ENCODE data around the gene KCNH2. TPM values are rescaled to one million over a fixed set of nuclear protein-coding genes. Genes with fewer than 3 reads are reported as not detected.

KCNH2 gene
- total and polyA plus RNA-seq, 2 donors (not counting 1 experiment from before 2014, with no cell fraction given), result 0.86 to 2.7 TPM

DNA sequence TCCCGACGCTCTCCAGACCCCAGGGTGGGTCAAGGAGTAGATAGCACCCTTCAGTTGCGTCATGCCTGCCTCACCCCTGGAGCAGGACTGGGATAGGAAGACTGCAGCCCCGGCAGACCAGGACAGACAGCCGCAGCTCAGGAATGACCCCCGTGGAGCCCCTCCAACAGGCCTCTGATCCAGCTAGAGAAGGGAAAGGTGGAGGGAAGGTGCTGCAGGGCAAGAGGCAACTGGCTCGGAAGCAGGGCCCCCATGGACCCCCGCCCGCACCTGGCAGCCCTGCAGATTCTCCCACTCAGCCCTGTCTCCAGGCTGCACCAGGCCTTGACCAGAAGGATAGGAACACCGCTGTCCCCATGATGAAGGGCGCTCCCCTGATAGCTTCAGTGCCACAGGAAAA lies 7.7 kb downstream of the KCNH2 start:
- intact Hi-C loops (cut with micrococcal nuclease), result no loop called here
- ChIA-PET CTCF (interaction anchor here (1.4 to 3.1 kb wide), 2 partner anchors 15 to 49 kb away, joined by 3 to 8 read pairs; no protein-coding TSS in a partner anchor), POLR2A (no interaction called here)
- TF ChIP-seq, protein P1, sequence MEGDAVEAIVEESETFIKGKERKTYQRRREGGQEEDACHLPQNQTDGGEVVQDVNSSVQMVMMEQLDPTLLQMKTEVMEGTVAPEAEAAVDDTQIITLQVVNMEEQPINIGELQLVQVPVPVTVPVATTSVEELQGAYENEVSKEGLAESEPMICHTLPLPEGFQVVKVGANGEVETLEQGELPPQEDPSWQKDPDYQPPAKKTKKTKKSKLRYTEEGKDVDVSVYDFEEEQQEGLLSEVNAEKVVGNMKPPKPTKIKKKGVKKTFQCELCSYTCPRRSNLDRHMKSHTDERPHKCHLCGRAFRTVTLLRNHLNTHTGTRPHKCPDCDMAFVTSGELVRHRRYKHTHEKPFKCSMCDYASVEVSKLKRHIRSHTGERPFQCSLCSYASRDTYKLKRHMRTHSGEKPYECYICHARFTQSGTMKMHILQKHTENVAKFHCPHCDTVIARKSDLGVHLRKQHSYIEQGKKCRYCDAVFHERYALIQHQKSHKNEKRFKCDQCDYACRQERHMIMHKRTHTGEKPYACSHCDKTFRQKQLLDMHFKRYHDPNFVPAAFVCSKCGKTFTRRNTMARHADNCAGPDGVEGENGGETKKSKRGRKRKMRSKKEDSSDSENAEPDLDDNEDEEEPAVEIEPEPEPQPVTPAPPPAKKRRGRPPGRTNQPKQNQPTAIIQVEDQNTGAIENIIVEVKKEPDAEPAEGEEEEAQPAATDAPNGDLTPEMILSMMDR (IDR thresholded peaks at IDR 0.05), result no peak
- no peak for TF ChIP-seq EZH2 (IDR thresholded peaks at IDR 0.05; ENCODE audit: borderline replicate concordance, insufficient read depth, low read depth, low read length, poor library complexity, severe bottlenecking)
- DNase-seq (no peak), ATAC-seq (ENCODE audit: low read depth) (no peak)
- Mint-ChIP-seq H3K4me3 (no peak overlapping the region), H3K27me3 (peaks cover 18% of the 10 kb centered on the region), H3K9me3 (ENCODE audit: insufficient read depth) (no peaks in the 10 kb centered on the region), H3K4me1 (peaks cover 22% of the 10 kb centered on the region), H3K27ac (no peak overlapping the region)
- no peaks in the 10 kb centered on the region for H3K79me2 ChIP-seq (ENCODE audit: control insufficient read depth, insufficient read depth, low read length)
- peaks cover 0 to 6% (median 2%) of the 10 kb centered on the region in 4 experiments for H3K27me3 ChIP-seq (replicated peaks in 1 of 4; ENCODE audit: control extremely low read depth in 1 of 4, control insufficient read depth in 3 of 4, insufficient read depth in 4 of 4, low read length in 3 of 4)
- no peak overlapping the region for H3K9ac ChIP-seq (ENCODE audit: low read length)
- H3K36me3 ChIP-seq (replicated peaks in 1 of 2; ENCODE audit: control extremely low read depth in 1 of 2, control insufficient read depth in 1 of 2, extremely low read depth in 1 of 2, insufficient read depth in 2 of 2, low read length in 1 of 2), result no peaks in the 10 kb centered on the region
- no peak overlapping the region for H3K4me3 ChIP-seq (ENCODE audit: control extremely low read depth in 1 of 5, extremely low read depth in 1 of 5, insufficient read depth in 1 of 5, low read depth in 2 of 5, low read length in 4 of 5)
- 85% methylated on average over 8 of the region's 11 CpGs for WGBS (ENCODE audit: insufficient coverage)
- no peak overlapping the region for H2AFZ ChIP-seq (ENCODE audit: insufficient read depth, low read depth, low read length, poor library complexity, severe bottlenecking)
- peaks cover 12 to 16% of the 10 kb centered on the region in 2 donors for H3K4me1 ChIP-seq (ENCODE audit: control insufficient read depth in 2 of 2, insufficient read depth in 2 of 2, low read length in 2 of 2)
- H3K27ac ChIP-seq (ENCODE audit: low read length in 2 of 2), result no peak overlapping the region
- H4K20me1 ChIP-seq (ENCODE audit: control insufficient read depth, insufficient read depth, low read length, poor library complexity, severe bottlenecking), result no peaks in the 10 kb centered on the region
- H3K9me3 ChIP-seq (ENCODE audit: control extremely low read depth in 1 of 3, control insufficient read depth in 2 of 3, insufficient read depth in 1 of 3, low read length in 2 of 3), result peaks cover 0 to 8% (median 0%) of the 10 kb centered on the region in 3 donors
- H3K4me2 ChIP-seq (replicated peaks; ENCODE audit: low read depth, low read length, poor library complexity, severe bottlenecking), result no peak overlapping the region

DNA sequence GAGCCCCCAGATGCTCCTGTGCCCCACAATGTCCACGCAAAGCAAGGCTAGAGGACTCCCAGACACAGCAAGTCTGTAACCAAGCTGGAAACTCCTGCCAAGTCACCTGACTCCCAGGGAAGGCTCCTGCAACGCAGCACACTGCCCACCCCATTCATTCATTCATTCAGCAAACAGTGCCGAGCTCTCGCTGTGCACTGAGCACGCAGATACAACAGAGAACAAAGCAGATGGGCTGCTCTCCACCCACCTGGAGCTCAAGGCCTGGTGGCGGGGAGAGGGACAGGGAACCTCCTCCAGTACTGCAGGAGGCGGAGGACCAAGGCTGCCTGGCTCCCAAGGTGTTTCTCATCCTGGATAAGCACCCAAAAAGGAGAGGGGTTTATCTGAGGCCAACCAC lies 8.6 kb downstream of the KCNH2 start:
- 85% methylated on average over 6 of the region's 7 CpGs for WGBS (ENCODE audit: insufficient coverage)
- H3K4me2 ChIP-seq (replicated peaks; ENCODE audit: low read depth, low read length, poor library complexity, severe bottlenecking), result no peak overlapping the region
- TF ChIP-seq, protein P1 (IDR thresholded peaks at IDR 0.05), result no peak
- no peak overlapping the region for H3K27ac ChIP-seq (ENCODE audit: low read length in 2 of 2)
- intact Hi-C loops (cut with micrococcal nuclease), result no loop called here
- no peak overlapping the region for H3K4me3 ChIP-seq (ENCODE audit: control extremely low read depth in 1 of 5, extremely low read depth in 1 of 5, insufficient read depth in 1 of 5, low read depth in 2 of 5, low read length in 4 of 5)
- no peak for DNase-seq
- peaks cover 0 to 12% (median 0%) of the 10 kb centered on the region in 4 experiments for H3K27me3 ChIP-seq (replicated peaks in 1 of 4; ENCODE audit: control extremely low read depth in 1 of 4, control insufficient read depth in 3 of 4, insufficient read depth in 4 of 4, low read length in 3 of 4)
- H3K79me2 ChIP-seq (ENCODE audit: control insufficient read depth, insufficient read depth, low read length), result no peaks in the 10 kb centered on the region
- Mint-ChIP-seq H3K27me3 (peaks cover 17% of the 10 kb centered on the region), H3K27ac (peak overlapping the region; percentile 15), H3K9me3 (ENCODE audit: insufficient read depth) (no peaks in the 10 kb centered on the region), H3K4me3 (no peak overlapping the region), H3K4me1 (peaks cover 17% of the 10 kb centered on the region)
- no peaks in the 10 kb centered on the region for H3K36me3 ChIP-seq (replicated peaks in 1 of 2; ENCODE audit: control extremely low read depth in 1 of 2, control insufficient read depth in 1 of 2, extremely low read depth in 1 of 2, insufficient read depth in 2 of 2, low read length in 1 of 2)
- H3K9ac ChIP-seq (ENCODE audit: low read length), result no peak overlapping the region
- no peak for ATAC-seq (ENCODE audit: low read depth)
- H2AFZ ChIP-seq (ENCODE audit: insufficient read depth, low read depth, low read length, poor library complexity, severe bottlenecking), result no peak overlapping the region
- peaks cover 8 to 12% of the 10 kb centered on the region in 2 donors for H3K4me1 ChIP-seq (ENCODE audit: control insufficient read depth in 2 of 2, insufficient read depth in 2 of 2, low read length in 2 of 2)
- peaks cover 0 to 8% (median 0%) of the 10 kb centered on the region in 3 donors for H3K9me3 ChIP-seq (ENCODE audit: control extremely low read depth in 1 of 3, control insufficient read depth in 2 of 3, insufficient read depth in 1 of 3, low read length in 2 of 3)
- ChIA-PET POLR2A (no interaction called here), CTCF (interaction anchor here (1.0 to 3.1 kb wide), 3 partner anchors 16 to 50 kb away, joined by 3 to 8 read pairs (median 3); no protein-coding TSS in a partner anchor)
- H4K20me1 ChIP-seq (ENCODE audit: control insufficient read depth, insufficient read depth, low read length, poor library complexity, severe bottlenecking), result no peaks in the 10 kb centered on the region
